HFFc6 (cell line): ENCODE results near the gene MAP3K3. TPM values are rescaled to one million over a fixed set of nuclear protein-coding genes. Genes with fewer than 3 reads are reported as not detected.

ENCODE experiments used
- DNase-seq: peaks from one replicate; pipeline ENCODE4 v3.0.0-alpha.2; 2018
- H3K27ac Mint-ChIP-seq: 2 replicates; pipeline ENCODE4 v1.8.0; 2020; ENCODE audit warnings: mild to moderate bottlenecking, mixed read lengths
- H3K27me3 Mint-ChIP-seq: 2 replicates; pipeline ENCODE4 v1.8.0; 2021; ENCODE audit warnings: mild to moderate bottlenecking, moderate library complexity, mixed read lengths; ENCODE audit not compliant: insufficient read depth
- H3K36me3 Mint-ChIP-seq: 2 replicates; pipeline ENCODE4 v1.8.0; 2021; ENCODE audit warnings: low read depth, mixed read lengths
- H3K4me1 Mint-ChIP-seq: 2 replicates; pipeline ENCODE4 v1.8.0; 2020; ENCODE audit warnings: low read depth, mixed read lengths
- H3K4me3 Mint-ChIP-seq: 2 replicates; pipeline ENCODE4 v1.8.0; 2020; ENCODE audit warnings: mild to moderate bottlenecking, moderate library complexity, mixed read lengths
- H3K9me3 Mint-ChIP-seq: 2 replicates; pipeline ENCODE4 v1.8.0; 2020; ENCODE audit warnings: mild to moderate bottlenecking, mixed read lengths
- CTCF ChIP-seq: fragments of 200-600 bp; sonication (generic); IDR thresholded peaks from 2 replicates; pipeline ENCODE4 v1.5.0; 2021; ENCODE audit warnings: antibody characterized with exemption, mild to moderate bottlenecking
- total RNA-seq, 6 experiments: library from RNA; stranded (reverse); fragmentation: NEBNext Ultra II Directional; extraction: Animal tissue kit (Norgen Biotek cat#: 25700); gene quantifications; 2 replicates in 1 of 6; 3 replicates in 5 of 6; pipeline ENCODE4 v1.2.3, GENCODE V29; 2021

Gene MAP3K3
- total RNA-seq, 6 experiments from 2014 or later, result 24.2 to 31.5 (median 27.2) TPM

GRCh38 chr17:63644846-63645245 lies 22.6 kb downstream of the MAP3K3 start:
- H3K4me3 Mint-ChIP-seq, result no peak overlapping the region
- no peaks in the 10 kb centered on the region for H3K9me3 Mint-ChIP-seq
- H3K36me3 Mint-ChIP-seq, result peaks cover 3% of the 10 kb centered on the region
- H3K27ac Mint-ChIP-seq, result no peak overlapping the region
- no peak for TF ChIP-seq CTCF
- peaks cover 30% of the 10 kb centered on the region for H3K4me1 Mint-ChIP-seq
- H3K27me3 Mint-ChIP-seq, result no peaks in the 10 kb centered on the region
- no peak for DNase-seq

GRCh38 chr17:63645775-63646487 lies 23.7 kb downstream of the MAP3K3 start:
- Mint-ChIP-seq H3K9me3 (no peaks in the 10 kb centered on the region), H3K27ac (no peak overlapping the region), H3K4me1 (peaks cover 30% of the 10 kb centered on the region), H3K27me3 (no peaks in the 10 kb centered on the region), H3K4me3 (no peak overlapping the region), H3K36me3 (peaks cover 3% of the 10 kb centered on the region)
- no peak for TF ChIP-seq CTCF
- DNase-seq, result peak; percentile 16

GRCh38 chr17:63646488-63646806 lies 24.2 kb downstream of the MAP3K3 start:
- H3K36me3 Mint-ChIP-seq, result peaks cover 3% of the 10 kb centered on the region
- H3K27ac Mint-ChIP-seq, result no peak overlapping the region
- peaks cover 30% of the 10 kb centered on the region for H3K4me1 Mint-ChIP-seq
- TF ChIP-seq CTCF, result no peak
- H3K27me3 Mint-ChIP-seq, result no peaks in the 10 kb centered on the region
- no peak for DNase-seq
- H3K9me3 Mint-ChIP-seq, result no peaks in the 10 kb centered on the region
- H3K4me3 Mint-ChIP-seq, result no peak overlapping the region

- TF ChIP-seq CTCF, result no peak
- Mint-ChIP-seq H3K27me3 (no peaks in the 10 kb centered on the region), H3K4me3 (no peak overlapping the region), H3K27ac (no peak overlapping the region), H3K36me3 (peaks cover 3% of the 10 kb centered on the region), H3K4me1 (peaks cover 30% of the 10 kb centered on the region), H3K9me3 (no peaks in the 10 kb centered on the region)
- DNase-seq, result peak; percentile 50
Observed at GRCh38 chr17:63647065-63647725, 25.0 kb downstream of the MAP3K3 start.

- H3K9me3 Mint-ChIP-seq, result no peaks in the 10 kb centered on the region
- peaks cover 30% of the 10 kb centered on the region for H3K4me1 Mint-ChIP-seq
- no peak overlapping the region for H3K27ac Mint-ChIP-seq
- peaks cover 3% of the 10 kb centered on the region for H3K36me3 Mint-ChIP-seq
- H3K27me3 Mint-ChIP-seq, result no peaks in the 10 kb centered on the region
- no peak for DNase-seq
- no peak for TF ChIP-seq CTCF
- no peak overlapping the region for H3K4me3 Mint-ChIP-seq
Observed at GRCh38 chr17:63647936-63648335, 25.7 kb downstream of the MAP3K3 start.
